Measurements from ENCODE around the gene KCNH5. TPM values are rescaled to one million over a fixed set of nuclear protein-coding genes. Genes with fewer than 3 reads are reported as not detected.

Gene KCNH5
- polyA plus RNA-seq, 1 donor (not counting 4 experiments of a cell fraction or from before 2014, with no cell fraction given), result 0.04 TPM

GRCh38 chr14:62908506-62908905 is 136.8 kb downstream of the KCNH5 start:
- FAIRE-seq (no peak), DNase-seq (ENCODE audit: low read depth, low spot score) (no peak)
- TF ChIP-seq, protein P1, sequence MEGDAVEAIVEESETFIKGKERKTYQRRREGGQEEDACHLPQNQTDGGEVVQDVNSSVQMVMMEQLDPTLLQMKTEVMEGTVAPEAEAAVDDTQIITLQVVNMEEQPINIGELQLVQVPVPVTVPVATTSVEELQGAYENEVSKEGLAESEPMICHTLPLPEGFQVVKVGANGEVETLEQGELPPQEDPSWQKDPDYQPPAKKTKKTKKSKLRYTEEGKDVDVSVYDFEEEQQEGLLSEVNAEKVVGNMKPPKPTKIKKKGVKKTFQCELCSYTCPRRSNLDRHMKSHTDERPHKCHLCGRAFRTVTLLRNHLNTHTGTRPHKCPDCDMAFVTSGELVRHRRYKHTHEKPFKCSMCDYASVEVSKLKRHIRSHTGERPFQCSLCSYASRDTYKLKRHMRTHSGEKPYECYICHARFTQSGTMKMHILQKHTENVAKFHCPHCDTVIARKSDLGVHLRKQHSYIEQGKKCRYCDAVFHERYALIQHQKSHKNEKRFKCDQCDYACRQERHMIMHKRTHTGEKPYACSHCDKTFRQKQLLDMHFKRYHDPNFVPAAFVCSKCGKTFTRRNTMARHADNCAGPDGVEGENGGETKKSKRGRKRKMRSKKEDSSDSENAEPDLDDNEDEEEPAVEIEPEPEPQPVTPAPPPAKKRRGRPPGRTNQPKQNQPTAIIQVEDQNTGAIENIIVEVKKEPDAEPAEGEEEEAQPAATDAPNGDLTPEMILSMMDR (optimal IDR thresholded peaks at IDR 0.05 in 1 of 3, IDR thresholded peaks at IDR 0.05 in 1 of 3, conservative IDR thresholded peaks at IDR 0.05 in 1 of 3; ENCODE audit: extremely low read depth in 1 of 3, insufficient read depth in 2 of 3, low read length in 3 of 3), result no peak
- no peak for TF ChIP-seq EZH2 (IDR thresholded peaks at IDR 0.05; ENCODE audit: low read length)
- Histone ChIP-seq H3K9ac (ENCODE audit: control insufficient read depth, extremely low read depth, insufficient read depth, low read length) (no peak overlapping the region), H3K4me2 (ENCODE audit: control insufficient read depth, extremely low read depth, insufficient read depth, low read depth, low read length) (no peak overlapping the region), H3K27ac (ENCODE audit: control insufficient read depth, insufficient read depth, low read length) (no peak overlapping the region), H3K36me3 (ENCODE audit: control insufficient read depth in 2 of 2, extremely low read depth in 1 of 2, insufficient read depth in 2 of 2, low read length in 2 of 2) (no peaks in the 10 kb centered on the region), H3K27me3 (ENCODE audit: control insufficient read depth, extremely low read depth, insufficient read depth, low read length) (no peaks in the 10 kb centered on the region), H3K79me2 (ENCODE audit: control insufficient read depth, insufficient read depth, low read length) (no peaks in the 10 kb centered on the region), H4K20me1 (ENCODE audit: control insufficient read depth, extremely low read depth, insufficient read depth, low read length) (no peaks in the 10 kb centered on the region), H3K9me1 (ENCODE audit: control insufficient read depth, extremely low read depth, insufficient read depth, low read length) (no peaks in the 10 kb centered on the region), H3K4me3 (ENCODE audit: control insufficient read depth in 2 of 3, extremely low read depth in 1 of 3, insufficient read depth in 2 of 3, low read depth in 1 of 3, low read length in 3 of 3) (no peak overlapping the region), H3K4me1 (ENCODE audit: control insufficient read depth, extremely low read depth, insufficient read depth, low read length) (no peaks in the 10 kb centered on the region), H3K9me3 (ENCODE audit: control insufficient read depth, low read depth, low read length) (no peaks in the 10 kb centered on the region), H2AFZ (ENCODE audit: control insufficient read depth, low read length) (no peak overlapping the region)
- dilution Hi-C loops (cut with MboI; ENCODE audit: extremely low pct_ligation_motif_present, low sequenced_read_pairs), result no loop called here

DNA sequence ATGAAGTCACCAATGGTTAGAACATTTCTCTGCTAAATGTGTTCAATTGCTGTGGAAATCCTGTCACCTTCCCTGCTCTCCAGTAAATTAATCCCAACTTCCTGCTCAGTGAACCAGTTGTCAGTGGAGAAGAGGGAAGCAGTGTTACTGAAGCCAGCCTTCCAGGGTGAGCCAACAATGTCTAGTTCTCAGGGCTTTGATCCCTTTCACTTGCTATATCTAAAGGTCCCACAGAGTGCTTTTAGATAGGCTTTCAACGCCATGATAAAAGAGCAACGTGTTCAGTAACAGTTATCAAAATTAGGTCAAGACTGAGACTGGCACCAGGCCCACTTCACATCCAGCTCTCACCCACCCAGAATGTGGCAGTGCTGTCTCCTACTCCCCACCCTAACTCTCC is 139.7 kb downstream of the KCNH5 start:
- Histone ChIP-seq H3K79me2 (ENCODE audit: control insufficient read depth, insufficient read depth, low read length) (no peaks in the 10 kb centered on the region), H4K20me1 (ENCODE audit: control insufficient read depth, extremely low read depth, insufficient read depth, low read length) (no peaks in the 10 kb centered on the region), H3K36me3 (ENCODE audit: control insufficient read depth in 2 of 2, extremely low read depth in 1 of 2, insufficient read depth in 2 of 2, low read length in 2 of 2) (no peaks in the 10 kb centered on the region), H3K4me1 (ENCODE audit: control insufficient read depth, extremely low read depth, insufficient read depth, low read length) (no peaks in the 10 kb centered on the region), H3K4me3 (ENCODE audit: control insufficient read depth in 2 of 3, extremely low read depth in 1 of 3, insufficient read depth in 2 of 3, low read depth in 1 of 3, low read length in 3 of 3) (no peak overlapping the region), H3K9ac (ENCODE audit: control insufficient read depth, extremely low read depth, insufficient read depth, low read length) (no peak overlapping the region), H3K27me3 (ENCODE audit: control insufficient read depth, extremely low read depth, insufficient read depth, low read length) (no peaks in the 10 kb centered on the region), H3K9me1 (ENCODE audit: control insufficient read depth, extremely low read depth, insufficient read depth, low read length) (no peaks in the 10 kb centered on the region), H3K27ac (ENCODE audit: control insufficient read depth, insufficient read depth, low read length) (no peak overlapping the region), H2AFZ (ENCODE audit: control insufficient read depth, low read length) (no peak overlapping the region), H3K4me2 (ENCODE audit: control insufficient read depth, extremely low read depth, insufficient read depth, low read depth, low read length) (no peak overlapping the region), H3K9me3 (ENCODE audit: control insufficient read depth, low read depth, low read length) (no peaks in the 10 kb centered on the region)
- FAIRE-seq (no peak), DNase-seq (ENCODE audit: low read depth, low spot score) (no peak)
- dilution Hi-C loops (cut with MboI; ENCODE audit: extremely low pct_ligation_motif_present, low sequenced_read_pairs), result no loop called here
- TF ChIP-seq, protein P1 (optimal IDR thresholded peaks at IDR 0.05 in 1 of 3, IDR thresholded peaks at IDR 0.05 in 1 of 3, conservative IDR thresholded peaks at IDR 0.05 in 1 of 3; ENCODE audit: extremely low read depth in 1 of 3, insufficient read depth in 2 of 3, low read length in 3 of 3), result no peak
- TF ChIP-seq EZH2 (IDR thresholded peaks at IDR 0.05; ENCODE audit: low read length), result no peak

All from keratinocyte (primary cell).